OCI-LY7 (cell line): ENCODE results near the gene CLDN1.

Experiments used
- CTCF ChIP-seq: fragments of 200-600 bp; sonication (generic); conservative IDR thresholded peaks from 2 replicates; pipeline ENCODE4 v1.5.1; 2014; ENCODE audit warnings: mild to moderate bottlenecking, antibody characterized with exemption, low read length, moderate library complexity, mixed read lengths
- EZH2phosphoT487 ChIP-seq: fragments of 200-600 bp; sonication (generic); IDR thresholded peaks from 2 replicates; pipeline ENCODE4 v1.6.1; 2018; ENCODE audit warnings: low read depth, borderline replicate concordance, mild to moderate bottlenecking, mixed run types, antibody characterized with exemption, low read length, moderate library complexity, mixed read lengths

- TF ChIP-seq CTCF (no peak), EZH2phosphoT487 (no peak)
Observed at GRCh38 chr3:190356246-190356645, 34.0 kb upstream of the CLDN1 start.
